H9 (cell line): Measurements from ENCODE around the gene SV2C. TPM values are rescaled to one million over a fixed set of nuclear protein-coding genes. Genes with fewer than 3 reads are reported as not detected.

Source experiments
- DNase-seq: peaks from one replicate; pipeline ENCODE4 v3.0.0-alpha.2; 2017
- H2AFZ ChIP-seq: one replicate; pipeline ENCODE4 v1.6.1; 2013; ENCODE audit warnings: mild to moderate bottlenecking, low read length, control low read depth, moderate library complexity
- H2AK5ac ChIP-seq: 2 replicates; pipeline ENCODE4 v1.6.1; 2013; ENCODE audit warnings: low read length, control low read depth, mixed read lengths; ENCODE audit not compliant: insufficient read length
- H2BK120ac ChIP-seq: one replicate; pipeline ENCODE4 v1.6.1; 2013; ENCODE audit warnings: low read depth, mild to moderate bottlenecking, low read length, control low read depth, inconsistent platforms; ENCODE audit not compliant: poor library complexity, severe bottlenecking
- H2BK12ac ChIP-seq: 2 replicates; pipeline ENCODE4 v1.6.1; 2013; ENCODE audit warnings: low read length, control low read depth, mixed read lengths, low read depth; ENCODE audit not compliant: insufficient read length
- H2BK15ac ChIP-seq: 2 replicates; pipeline ENCODE4 v1.6.1; 2013; ENCODE audit warnings: low read depth, low read length, control low read depth
- H2BK20ac ChIP-seq: one replicate; pipeline ENCODE4 v1.6.1; 2013; ENCODE audit warnings: low read depth, mild to moderate bottlenecking, low read length, control low read depth, inconsistent platforms; ENCODE audit not compliant: poor library complexity, severe bottlenecking
- H2BK5ac ChIP-seq: 2 replicates; pipeline ENCODE4 v1.6.1; 2013; ENCODE audit warnings: low read length, control low read depth, mixed read lengths; ENCODE audit not compliant: insufficient read length
- H3K14ac ChIP-seq: 2 replicates; pipeline ENCODE4 v1.6.1; 2013; ENCODE audit warnings: low read length, control low read depth; ENCODE audit not compliant: insufficient read depth
- H3K18ac ChIP-seq: 2 replicates; pipeline ENCODE4 v1.6.1; 2013; ENCODE audit warnings: low read depth, mild to moderate bottlenecking, mixed read lengths, low read length, control low read depth; ENCODE audit not compliant: insufficient read length
- H3K23ac ChIP-seq: 2 replicates; pipeline ENCODE4 v1.6.1; 2013; ENCODE audit warnings: low read length, control low read depth, mixed read lengths, low read depth; ENCODE audit not compliant: insufficient read length
- H3K23me2 ChIP-seq: 2 replicates; pipeline ENCODE4 v1.6.1; 2013; ENCODE audit warnings: low read depth, mild to moderate bottlenecking, mixed read lengths, low read length, control low read depth; ENCODE audit not compliant: insufficient read length, poor library complexity, severe bottlenecking
- H3K27ac ChIP-seq: 2 replicates; pipeline ENCODE4 v1.5.1; 2013; ENCODE audit warnings: low read length, control low read depth, mixed read lengths, low read depth; ENCODE audit not compliant: insufficient read length
- H3K27me3 ChIP-seq: 2 replicates; pipeline ENCODE4 v1.6.1; 2013; ENCODE audit warnings: low read length, control low read depth, inconsistent platforms; ENCODE audit not compliant: insufficient read depth
- H3K4ac ChIP-seq: 2 replicates; pipeline ENCODE4 v1.6.1; 2013; ENCODE audit warnings: low read depth, mild to moderate bottlenecking, control low read depth, inconsistent platforms, low read length, moderate library complexity
- H3K4me1 ChIP-seq: 2 replicates; pipeline ENCODE4 v1.6.1; 2013; ENCODE audit warnings: low read length, control low read depth, inconsistent platforms; ENCODE audit not compliant: insufficient read depth
- H3K4me2 ChIP-seq: 2 replicates; pipeline ENCODE4 v1.6.1; 2013; ENCODE audit warnings: low read length, control low read depth, mixed read lengths; ENCODE audit not compliant: insufficient read length, insufficient read depth
- H3K56ac ChIP-seq: 2 replicates; pipeline ENCODE4 v1.6.1; 2013; ENCODE audit warnings: low read depth, mild to moderate bottlenecking, mixed read lengths, low read length, control low read depth; ENCODE audit not compliant: insufficient read length
- H3K79me1 ChIP-seq: 2 replicates; pipeline ENCODE4 v1.6.1; 2013; ENCODE audit warnings: low read depth, mild to moderate bottlenecking, moderate library complexity, low read length, control low read depth, inconsistent platforms; ENCODE audit not compliant: insufficient read depth, poor library complexity, severe bottlenecking
- H3K79me2 ChIP-seq: 2 replicates; pipeline ENCODE4 v1.6.1; 2013; ENCODE audit warnings: low read length, control low read depth, inconsistent platforms; ENCODE audit not compliant: insufficient read depth
- H3K9ac ChIP-seq: 2 replicates; pipeline ENCODE4 v1.6.1; 2013; ENCODE audit warnings: low read length, control low read depth, mixed read lengths; ENCODE audit not compliant: insufficient read length; ENCODE audit errors: extremely low read depth
- H3K9me3 ChIP-seq: one replicate; pipeline ENCODE4 v1.6.1; 2013; ENCODE audit warnings: low read depth, low read length, inconsistent platforms; ENCODE audit not compliant: control insufficient read depth
- H3T11ph ChIP-seq: one replicate; pipeline ENCODE4 v1.6.1; 2013; ENCODE audit warnings: mild to moderate bottlenecking, low read length, control low read depth, inconsistent platforms
- H4K20me1 ChIP-seq: one replicate; pipeline ENCODE4 v1.6.1; 2013; ENCODE audit not compliant: control insufficient read depth, insufficient read length, insufficient read depth
- H4K5ac ChIP-seq: 2 replicates; pipeline ENCODE4 v1.6.1; 2013; ENCODE audit warnings: low read depth, mild to moderate bottlenecking, mixed read lengths, low read length, control low read depth; ENCODE audit not compliant: insufficient read length
- H4K8ac ChIP-seq: replicated peaks from 2 replicates; pipeline ENCODE4 v1.6.1; 2013; ENCODE audit warnings: low read length, control low read depth, mixed read lengths, low read depth; ENCODE audit not compliant: insufficient read length
- H4K91ac ChIP-seq: 2 replicates; pipeline ENCODE4 v1.6.1; 2013; ENCODE audit warnings: low read depth, mild to moderate bottlenecking, moderate library complexity, mixed read lengths, low read length, control low read depth; ENCODE audit not compliant: insufficient read length
- H3K27ac Mint-ChIP-seq, 3 experiments: 2 replicates in 2 of 3; 3 replicates in 1 of 3; pipeline ENCODE4 v1.8.0; 2020 to 2021; ENCODE audit warnings: mixed read lengths in 3 of 3, mild to moderate bottlenecking in 1 of 3, moderate library complexity in 1 of 3
- H3K27me3 Mint-ChIP-seq: 2 replicates; pipeline ENCODE4 v1.8.0; 2021; ENCODE audit warnings: low read depth, mild to moderate bottlenecking, moderate library complexity, mixed read lengths
- H3K36me3 Mint-ChIP-seq, 3 experiments: 2 replicates in 2 of 3; 3 replicates in 1 of 3; pipeline ENCODE4 v1.8.0; 2020 to 2021; ENCODE audit warnings: low read depth in 3 of 3, mixed read lengths in 3 of 3; ENCODE audit not compliant: insufficient read depth in 1 of 3
- H3K4me1 Mint-ChIP-seq, 2 experiments: 2 replicates each; pipeline ENCODE4 v1.8.0; 2020; ENCODE audit warnings: mixed read lengths in 2 of 2
- H3K4me3 Mint-ChIP-seq, 2 experiments: 2 replicates in 1 of 2; 3 replicates in 1 of 2; pipeline ENCODE4 v1.8.0; 2020 to 2021; ENCODE audit warnings: mild to moderate bottlenecking in 2 of 2, mixed read lengths in 2 of 2, moderate library complexity in 1 of 2
- H3K9me3 Mint-ChIP-seq, 2 experiments: 2 replicates in 1 of 2; 3 replicates in 1 of 2; pipeline ENCODE4 v1.8.0; 2020; ENCODE audit warnings: mild to moderate bottlenecking in 2 of 2, mixed read lengths in 2 of 2, moderate library complexity in 1 of 2
- CTCF ChIP-seq: fragments of 200-600 bp; sonication (generic); conservative IDR thresholded peaks from 3 replicates; pipeline ENCODE4 v1.8.0; 2021; ENCODE audit warnings: antibody characterized with exemption, mild to moderate bottlenecking
- WGBS: extraction: QIAGEN DNeasy Blood & Tissue Kit; methylation state at CpG from one replicate; pipeline ENCODE4 v1.1.7; 2013; ENCODE audit warnings: missing lambda C conversion rate, low lambda C conversion rate, mixed read lengths; ENCODE audit not compliant: insufficient read length; ENCODE audit errors: extremely low coverage; 5-methylcytosine and 5-hydroxymethylcytosine counted together
- total RNA-seq: library from RNA; stranded (reverse); gene quantifications from 2 replicates; pipeline ENCODE4 v1.2.1, GENCODE V29; 2021

SV2C gene
- total RNA-seq, 1 experiment from 2014 or later, result 0.09 TPM

GRCh38 chr5:76345582-76345981 lies 262.4 kb downstream of the SV2C start:
- Histone ChIP-seq H3K4me2 (no peak overlapping the region), H3K23ac (no peak overlapping the region), H3K14ac (no peak overlapping the region), H3K79me2 (no peaks in the 10 kb centered on the region), H2BK15ac (no peak overlapping the region), H2AK5ac (no peak overlapping the region), H3K23me2 (no peaks in the 10 kb centered on the region), H3K27ac (no peak overlapping the region), H4K5ac (no peak overlapping the region), H2BK5ac (no peak overlapping the region), H3K56ac (no peak overlapping the region), H3K79me1 (no peaks in the 10 kb centered on the region), H3K4me1 (peaks cover 2% of the 10 kb centered on the region; the same call in 1 of the 2 replicates), H4K20me1 (no peaks in the 10 kb centered on the region), H3K4ac (no peak overlapping the region), H2BK120ac (no peak overlapping the region), H4K91ac (no peak overlapping the region), H3K27me3 (no peaks in the 10 kb centered on the region), H3K9me3 (no peaks in the 10 kb centered on the region), H2BK20ac (no peak overlapping the region), H3T11ph (no peak overlapping the region), H4K8ac (no peak overlapping the region), H3K9ac (no peak overlapping the region), H2AFZ (no peak overlapping the region), H2BK12ac (no peak overlapping the region), H3K18ac (no peak overlapping the region)
- no peak for DNase-seq
- TF ChIP-seq CTCF, result no peak
- H3K27ac Mint-ChIP-seq, result no peak overlapping the region
- H3K36me3 Mint-ChIP-seq, result no peaks in the 10 kb centered on the region
- H3K4me3 Mint-ChIP-seq, result no peak overlapping the region
- H3K4me1 Mint-ChIP-seq, result peaks cover 17% of the 10 kb centered on the region in 2 experiments
- no peaks in the 10 kb centered on the region for H3K9me3 Mint-ChIP-seq
- no peaks in the 10 kb centered on the region for H3K27me3 Mint-ChIP-seq
- no CpG with 5 or more reads among the region's 1 CpG for WGBS
